CD4-positive, alpha-beta T cell treated with Interleukin-1 beta for 1 hour (primary cell): ENCODE results near the gene GALNT14.
"Not testable (repeated sequence)": the region's sequence is repeated elsewhere in the genome, so short reads cannot be mapped to it uniquely, and the experiment has no call there.

ENCODE experiments used
- DNase-seq, 2 donors: peaks; one replicate each; pipeline ENCODE4 v3.0.0-alpha.2; 2020 to 2022

Gene GALNT14

GRCh38 chr2:31138037-31138962 lies at the start of gene GALNT14:
Gene GALNT14, minus strand, starts transcription at chr2:31138440. Its CDS starts 354 bp downstream, at chr2:31138086.
- peak in 1 of 2 donors; percentile 40 for DNase-seq

GRCh38 chr2:31187166-31187565 lies 48.9 kb upstream of the GALNT14 start:
- no peak for DNase-seq

GRCh38 chr2:31183973-31184372 lies 45.7 kb upstream of the GALNT14 start:
- not testable (repeated sequence) for DNase-seq

- no peak for DNase-seq
Observed at GRCh38 chr2:31176742-31177141, 38.5 kb upstream of the GALNT14 start.

GRCh38 chr2:31171142-31171541 lies 32.9 kb upstream of the GALNT14 start:
- DNase-seq, result no peak

GRCh38 chr2:31170071-31170698 lies 31.9 kb upstream of the GALNT14 start:
- DNase-seq, result peak; percentile 47 to 49

GRCh38 chr2:31168291-31168690 lies 30.1 kb upstream of the GALNT14 start:
- no peak for DNase-seq

GRCh38 chr2:31166925-31167324 lies 28.7 kb upstream of the GALNT14 start:
- no peak for DNase-seq

GRCh38 chr2:31163011-31163539 lies 24.8 kb upstream of the GALNT14 start:
- DNase-seq, result no peak

GRCh38 chr2:31161637-31162036 lies 23.4 kb upstream of the GALNT14 start:
- no peak for DNase-seq

- DNase-seq, result no peak
Observed at GRCh38 chr2:31151501-31151900, 13.3 kb upstream of the GALNT14 start.

GRCh38 chr2:31150120-31150670 lies 12.0 kb upstream of the GALNT14 start:
- DNase-seq, result no peak

- DNase-seq, result no peak
Observed at GRCh38 chr2:31148514-31148913, 10.3 kb upstream of the GALNT14 start.

GRCh38 chr2:31147645-31148044 lies 9.4 kb upstream of the GALNT14 start:
- no peak for DNase-seq

- DNase-seq, result no peak
Observed at GRCh38 chr2:31142110-31142509, 3.9 kb upstream of the GALNT14 start.

GRCh38 chr2:31141443-31142085 lies 3.3 kb upstream of the GALNT14 start:
- no peak for DNase-seq

- DNase-seq, result no peak
Observed at GRCh38 chr2:31140151-31140550, 1.9 kb upstream of the GALNT14 start.

- DNase-seq, result no peak
Observed at GRCh38 chr2:31139671-31140070, 1.4 kb upstream of the GALNT14 start.

GRCh38 chr2:31137211-31138036 lies 816 bp downstream of the GALNT14 start:
- DNase-seq, result no peak

- no peak for DNase-seq
Observed at GRCh38 chr2:31136732-31137131, 1.5 kb downstream of the GALNT14 start.

GRCh38 chr2:31136000-31136399 lies 2.2 kb downstream of the GALNT14 start:
- DNase-seq, result no peak

GRCh38 chr2:31134480-31134879 lies 3.8 kb downstream of the GALNT14 start:
- no peak for DNase-seq
